OCI-LY1 (cell line): ENCODE measurements around the gene RPH3AL.

ENCODE experiments used
- H2AFZ ChIP-seq: fragments of 200-600 bp; sonication (generic), shearing (Covaris generic); 2 replicates; pipeline ENCODE4 v1.6.0; 2014; ENCODE audit warnings: antibody characterized with exemption, mild to moderate bottlenecking, low read length
- H3F3A ChIP-seq: fragments of 200-600 bp; sonication (generic), shearing (Covaris generic); 2 replicates; pipeline ENCODE4 v1.6.0; 2014; ENCODE audit warnings: mild to moderate bottlenecking, antibody characterized with exemption, low read length, moderate library complexity; ENCODE audit not compliant: insufficient read depth
- H3K27ac ChIP-seq: fragments of 200-600 bp; sonication (generic); 2 replicates; pipeline ENCODE4 v1.5.1; 2014; ENCODE audit warnings: low read length, mixed run types, mild to moderate bottlenecking, low read depth; ENCODE audit not compliant: poor library complexity, severe bottlenecking
- H3K27me3 ChIP-seq: fragments of 200-600 bp; sonication (generic); 2 replicates; pipeline ENCODE4 v1.6.0; 2014; ENCODE audit warnings: antibody characterized with exemption, mild to moderate bottlenecking, low read length, moderate library complexity; ENCODE audit not compliant: insufficient read depth
- H3K36me3 ChIP-seq: fragments of 200-600 bp; sonication (generic); 2 replicates; pipeline ENCODE4 v1.6.1; 2014; ENCODE audit warnings: mild to moderate bottlenecking, antibody characterized with exemption, low read length, moderate library complexity, mixed read lengths; ENCODE audit not compliant: insufficient read depth
- H3K4me1 ChIP-seq: fragments of 200-600 bp; sonication (generic); 2 replicates; pipeline ENCODE4 v1.5.1; 2014; ENCODE audit warnings: mild to moderate bottlenecking, low read length, moderate library complexity; ENCODE audit not compliant: insufficient read depth, severe bottlenecking
- H3K4me2 ChIP-seq: fragments of 200-600 bp; sonication (generic), shearing (Covaris generic); 2 replicates; pipeline ENCODE4 v1.6.1; 2014; ENCODE audit warnings: low read length
- H3K4me3 ChIP-seq: fragments of 200-600 bp; sonication (generic); 2 replicates; pipeline ENCODE4 v1.5.1; 2014; ENCODE audit warnings: low read length, low read depth, mild to moderate bottlenecking, mixed read lengths; ENCODE audit not compliant: poor library complexity, severe bottlenecking
- H3K79me2 ChIP-seq: fragments of 200-600 bp; shearing (Covaris generic); 2 replicates; pipeline ENCODE4 v1.6.1; 2016; ENCODE audit warnings: mixed run types, low read length, mixed read lengths; ENCODE audit not compliant: insufficient read depth
- H3K9ac ChIP-seq: fragments of 200-600 bp; sonication (generic), shearing (Covaris generic); 2 replicates; pipeline ENCODE4 v1.6.1; 2014; ENCODE audit warnings: mild to moderate bottlenecking, low read length, mixed read lengths
- H3K9me2 ChIP-seq: fragments of 200-600 bp; sonication (generic), shearing (Covaris generic); 2 replicates; pipeline ENCODE4 v1.6.1; 2014; ENCODE audit warnings: low read depth, mild to moderate bottlenecking, low read length, mixed read lengths
- H3K9me3 ChIP-seq: fragments of 200-600 bp; shearing (Covaris generic); 2 replicates; pipeline ENCODE4 v1.6.1; 2014; ENCODE audit warnings: low read length, mixed read lengths
- H4K20me1 ChIP-seq: fragments of 200-600 bp; sonication (generic), shearing (Covaris generic); 2 replicates; pipeline ENCODE4 v1.6.0; 2016; ENCODE audit warnings: mild to moderate bottlenecking, low read length; ENCODE audit not compliant: insufficient read depth
- CTCF ChIP-seq: fragments of 200-600 bp; sonication (generic), shearing (Covaris generic); IDR thresholded peaks from 2 replicates; pipeline ENCODE4 v1.5.1; 2017; ENCODE audit warnings: mild to moderate bottlenecking, antibody characterized with exemption, low read length, moderate library complexity, mixed read lengths
- EZH2 ChIP-seq: fragments of 200-600 bp; sonication (generic), shearing (Covaris generic); IDR thresholded peaks from 2 replicates; pipeline ENCODE4 v1.8.0; 2017; ENCODE audit warnings: borderline replicate concordance, mixed run types, mild to moderate bottlenecking, antibody characterized with exemption, low read length, moderate library complexity, mixed read lengths

Gene RPH3AL

GRCh38 chr17:181245-182049, 171.2 kb downstream of the RPH3AL start, which contains the start of gene DOC2B:
Gene DOC2B (minus strand): TSS chr17:181650. CDS start chr17:181479, 171 bp downstream.
- Histone ChIP-seq H3K4me3 (no peak within 1 kb of the TSS), H3K9me2 (no peaks in the 10 kb centered on the region), H4K20me1 (no peaks in the 10 kb centered on the region), H3K4me1 (no peaks in the 10 kb centered on the region), H3K9ac (no peak within 1 kb of the TSS), H3K9me3 (no peaks in the 10 kb centered on the region), H3K79me2 (no peaks in the 10 kb centered on the region), H3K36me3 (no peaks in the 10 kb centered on the region), H3K27ac (no peak within 1 kb of the TSS), H3K27me3 (no peaks in the 10 kb centered on the region; the same call in none of the 2 replicates), H2AFZ (no peak within 1 kb of the TSS), H3F3A (no peaks in the 10 kb centered on the region), H3K4me2 (no peak within 1 kb of the TSS)
- TF ChIP-seq EZH2 (no peak), CTCF (no peak)

GRCh38 chr17:180381-181244, 172.0 kb downstream of the RPH3AL start:
- no peak overlapping the region for H3K4me3 ChIP-seq
- H3K27ac ChIP-seq: no peak overlapping the region

More at GRCh38 chr17:180381-181244, 172.0 kb downstream of the RPH3AL start:
- Histone ChIP-seq H3K9ac (no peak overlapping the region), H4K20me1 (no peaks in the 10 kb centered on the region), H3K9me2 (no peaks in the 10 kb centered on the region), H3K9me3 (no peaks in the 10 kb centered on the region), H3K79me2 (no peaks in the 10 kb centered on the region), H2AFZ (no peak overlapping the region), H3K4me1 (no peaks in the 10 kb centered on the region), H3K27me3 (no peaks in the 10 kb centered on the region; the same call in none of the 2 replicates), H3K4me2 (no peak overlapping the region), H3F3A (no peaks in the 10 kb centered on the region), H3K36me3 (no peaks in the 10 kb centered on the region)
- no peak for TF ChIP-seq CTCF
- no peak for TF ChIP-seq EZH2
